Body of pancreas (tissue), 4 donors: ENCODE data around the gene HOXA3.

Experiments used
- CTCF ChIP-seq, 7 experiments: fragments of 450-650 bp in 4 of 7; fragments of 200-600 bp in 3 of 7; sonication (generic) in 3 of 7; IDR thresholded peaks; one replicate each; pipeline ENCODE4 v1.5.1; 2016 to 2019; ENCODE audit warnings: antibody characterized with exemption in 7 of 7
- POLR2A ChIP-seq, 3 donors: fragments of 450-650 bp; IDR thresholded peaks; one replicate each; pipeline ENCODE4 v1.6.1; 2016; ENCODE audit warnings: antibody characterized with exemption in 3 of 3, mild to moderate bottlenecking in 2 of 3

- TF ChIP-seq CTCF (IDR thresholded peaks at IDR 0.05) (no peak), POLR2A (IDR thresholded peaks at IDR 0.05) (no peak)
Measured at GRCh38 chr7:27165089-27165995, 13.0 kb upstream of the HOXA3 start, which contains the start of gene HOXA9.
